Ovary (tissue), 9 donors: Measurements from ENCODE around the gene CTCFL. TPM values are rescaled to one million over a fixed set of nuclear protein-coding genes. Genes with fewer than 3 reads are reported as not detected.

Experiments
- DNase-seq, 5 donors: peaks; one replicate each; pipeline ENCODE4 v3.0.0-alpha.2; 2019 to 2020
- H3K27ac ChIP-seq, 2 donors: fragments of 200-600 bp; one replicate each; pipeline versions ENCODE4 v1.5.1 to v1.8.0; 2019 to 2022
- H3K27me3 ChIP-seq: fragments of 200-600 bp; one replicate; pipeline ENCODE4 v1.8.0; 2022
- H3K36me3 ChIP-seq: fragments of 200-600 bp; sonication (generic); one replicate; pipeline ENCODE4 v1.5.1; 2019
- H3K4me1 ChIP-seq: one replicate; pipeline ENCODE4 v1.8.1; 2013; ENCODE audit warnings: mild to moderate bottlenecking, moderate library complexity; ENCODE audit not compliant: insufficient read depth
- H3K4me3 ChIP-seq: fragments of 200-600 bp; sonication (generic); one replicate; pipeline ENCODE4 v1.5.1; 2017
- H3K9me3 ChIP-seq, 2 donors: fragments of 200-600 bp in 1 of 2; sonication (generic) in 1 of 2; one replicate each; pipeline versions ENCODE4 v1.5.1 to v1.8.1; 2013 to 2019; ENCODE audit warnings: mild to moderate bottlenecking in 1 of 2, moderate library complexity in 1 of 2
- CTCF ChIP-seq, 3 donors: fragments of 450-650 bp in 2 of 3; fragments of 200-600 bp in 1 of 3; IDR thresholded peaks; one replicate each; pipeline versions ENCODE4 v1.5.1 to v1.8.0; 2016 to 2022; ENCODE audit warnings: antibody characterized with exemption in 3 of 3, mild to moderate bottlenecking in 1 of 3
- EP300 ChIP-seq: sonication (generic); formaldehyde crosslinking; IDR thresholded peaks from one replicate; pipeline ENCODE4 v1.6.1; 2017; ENCODE audit warnings: antibody characterized with exemption
- POLR2A ChIP-seq: fragments of 450-650 bp; IDR thresholded peaks from one replicate; pipeline ENCODE4 v1.6.1; 2017; ENCODE audit warnings: antibody characterized with exemption, mild to moderate bottlenecking, moderate library complexity
- WGBS, 3 donors: extraction: QIAGEN DNeasy Blood & Tissue Kit in 1 of 3; methylation state at CpG; one replicate each; pipeline versions ENCODE4 v1.1.5 to v1.1.7; 2013 to 2017; 5-methylcytosine and 5-hydroxymethylcytosine counted together
- intact Hi-C, 4 donors: fragments of 100-400 bp; cut with DNase I; formaldehyde crosslinking; loops; one replicate each; pipeline versions ENCODE4 v1.11.0 to v1.15.1; 2022 to 2023
- polyA plus RNA-seq, 2 donors: library from polyadenylated mRNA; stranded (reverse); fragments of 200-250 nt in 1 of 2; fragments of 350-450 nt in 1 of 2; fragmentation: Illumina TruSeq in 1 of 2; extraction: RNeasy Lipid Tissue Mini Kit (QIAGEN cat#74804) in 1 of 2; gene quantifications; one replicate each; pipeline ENCODE4 v1.2.3, GENCODE V29; 2013 to 2014
- total RNA-seq, 7 donors: library from RNA; depleted of rRNA in 2 of 7; stranded (reverse); fragments of >200 nt in 2 of 7; fragmentation: NEBNext Ultra II Directional in 3 of 7; extraction: Animal tissue kit (Norgen Biotek cat#: 25700) in 3 of 7; gene quantifications; one replicate each; pipeline versions ENCODE4 v1.1.0 to v1.2.4, GENCODE V29; 2016 to 2023
- donor health status: DM: no; HTN: no; CAD: no; lungs with moderate emphysema.
- donor health status: DM: no; HTN: no; CAD: no.
- donor health status: Bipolar disorder and iron deficiency.
- donor health status: DM: yes; HTN: yes; CAD: no.
- donor health status: DM: no; HTN: no; CAD: no.
- donor health status: DM: yes; HTN: yes; CAD: no.

The CTCFL gene
- total and polyA plus RNA-seq, 9 donors = 0.01 to 0.92 (median 0.17) TPM; not detected in 5

DNA sequence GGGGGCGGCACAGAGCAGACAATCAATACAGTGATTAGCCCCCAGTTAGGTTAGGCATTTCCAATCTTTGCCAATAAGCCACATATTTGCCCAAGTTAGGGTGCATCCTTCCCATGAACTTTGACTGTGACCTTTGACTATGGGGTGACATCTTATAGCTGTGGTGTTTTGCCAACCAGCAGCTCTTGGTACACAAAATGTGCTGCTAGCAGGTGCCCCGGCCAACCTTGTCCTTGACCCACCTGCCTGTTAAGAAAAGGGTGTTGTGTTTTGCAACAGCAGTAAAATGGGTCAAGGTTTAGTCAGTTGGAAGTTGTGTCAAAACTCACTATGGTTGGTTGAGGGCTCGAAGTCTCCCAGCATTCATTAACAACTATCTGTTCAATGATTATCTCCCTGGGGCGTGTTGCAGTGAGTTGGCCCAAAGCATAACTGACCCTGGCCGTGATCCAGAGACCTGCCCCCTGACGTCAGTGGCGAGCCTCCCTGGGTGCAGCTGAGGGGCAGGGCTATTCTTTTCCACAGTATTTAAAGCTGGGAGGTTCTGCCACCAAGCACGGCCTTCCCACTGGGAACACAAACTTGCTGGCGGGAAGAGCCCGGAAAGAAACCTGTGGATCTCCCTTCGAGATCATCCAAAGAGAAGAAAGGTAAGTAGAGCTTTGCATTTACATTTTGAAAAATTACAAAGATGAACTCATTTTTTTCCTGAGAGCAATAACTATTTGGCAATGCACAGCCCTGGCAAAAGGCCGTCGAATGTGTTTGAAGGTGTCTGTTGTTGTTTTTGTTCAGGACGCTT is 35.8 kb upstream of the CTCFL start, which contains the start of gene PCK1:
PCK1 (plus strand) TSS at position 557 of the 802 bp plus-strand sequence. CDS start 302 bp downstream, outside the sequence.
- peak; percentile 53 to 83 (median 72) for DNase-seq

GRCh38 chr20:57559658-57560553 is 35.0 kb upstream of the CTCFL start:
- TF ChIP-seq CTCF (IDR thresholded peaks at IDR 0.05) = no peak

More for the DNA sequence above, 35.8 kb upstream of the CTCFL start, which contains the start of gene PCK1:
- H3K36me3 ChIP-seq = no peaks in the 10 kb centered on the region
- peak within 1 kb of the TSS; percentile 20 for H3K4me3 ChIP-seq
- no peaks in the 10 kb centered on the region for H3K27me3 ChIP-seq
- H3K9me3 ChIP-seq = no peaks in the 10 kb centered on the region
- TF ChIP-seq EP300 = no peak
- TF ChIP-seq POLR2A = no peak
- TF ChIP-seq CTCF (IDR thresholded peaks at IDR 0.05) = no peak
- H3K27ac ChIP-seq = no peak within 1 kb of the TSS
- WGBS, 3 donors = 27 to 31% (median 28%) methylated on average over 14 of the region's 14 CpGs
- intact Hi-C loops = no loop called here
- peaks cover 5% of the 10 kb centered on the region for H3K4me1 ChIP-seq

DNA sequence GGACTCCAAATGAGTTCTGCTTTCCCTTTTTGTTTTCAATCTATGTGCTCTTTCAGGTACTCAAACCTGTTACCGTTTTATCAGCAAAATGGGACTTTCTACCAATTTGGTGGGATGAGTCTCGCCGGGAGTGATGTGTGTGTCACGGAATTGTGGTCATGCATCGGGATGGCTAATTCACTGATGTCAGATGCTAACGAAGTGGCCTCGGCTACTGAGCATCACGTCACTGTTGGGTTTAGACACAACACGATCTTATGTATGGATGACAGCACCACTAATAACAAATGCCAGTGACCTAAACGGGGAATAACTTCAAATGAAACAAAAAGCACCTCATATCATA is 34.3 kb upstream of the CTCFL start:
- no peak for DNase-seq
- H3K27me3 ChIP-seq = no peaks in the 10 kb centered on the region
- intact Hi-C loops = no loop called here
- WGBS, 3 donors = 84 to 91% (median 85%) methylated on average over 10 of the region's 10 CpGs
- peaks cover 5% of the 10 kb centered on the region for H3K4me1 ChIP-seq
- H3K36me3 ChIP-seq = no peaks in the 10 kb centered on the region
- H3K27ac ChIP-seq = no peak overlapping the region
- TF ChIP-seq EP300 = no peak
- no peak for TF ChIP-seq CTCF (IDR thresholded peaks at IDR 0.05)
- TF ChIP-seq POLR2A = no peak
- H3K9me3 ChIP-seq = no peaks in the 10 kb centered on the region
- H3K4me3 ChIP-seq = no peak overlapping the region

More at GRCh38 chr20:57559658-57560553, 35.0 kb upstream of the CTCFL start:
- Histone ChIP-seq H3K27me3 (no peaks in the 10 kb centered on the region), H3K4me3 (no peak overlapping the region), H3K27ac (no peak overlapping the region), H3K9me3 (no peaks in the 10 kb centered on the region), H3K4me1 (peaks cover 5% of the 10 kb centered on the region), H3K36me3 (no peaks in the 10 kb centered on the region)
- intact Hi-C loops = no loop called here
- WGBS, 3 donors = 59 to 71% (median 69%) methylated on average over 8 of the region's 8 CpGs
- DNase-seq = no peak

DNA sequence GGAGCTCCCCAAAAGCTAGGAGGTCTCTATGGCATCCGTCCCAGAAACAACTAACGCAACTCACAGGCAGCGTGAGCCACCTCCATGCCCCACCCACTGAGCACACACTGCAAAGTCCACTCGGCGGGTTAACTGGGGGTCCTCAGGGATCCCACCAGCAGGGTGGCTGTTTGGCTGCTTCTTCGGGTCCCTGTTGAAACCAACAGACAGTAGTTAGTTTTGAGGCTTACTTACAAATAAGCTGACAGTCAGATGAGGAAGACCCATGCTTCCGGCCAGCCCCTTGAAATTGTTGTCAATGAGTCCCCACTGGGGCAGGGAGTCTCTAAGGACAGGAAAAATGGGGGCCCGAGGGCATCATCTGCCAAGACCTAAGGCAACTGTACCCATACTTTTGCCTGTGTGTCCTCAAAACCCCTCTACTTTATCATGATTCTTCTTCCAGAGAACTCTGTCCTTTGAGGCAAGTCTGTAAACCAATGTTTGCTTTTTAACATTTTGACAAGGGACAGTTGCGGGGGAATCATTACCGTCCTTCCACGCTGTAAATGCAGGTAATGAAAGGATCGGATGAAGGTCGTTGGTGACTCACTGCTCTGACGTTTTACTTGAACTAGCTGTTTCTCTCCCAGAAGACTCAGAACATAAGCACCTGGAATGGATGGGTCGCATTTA is 33.8 kb upstream of the CTCFL start:
- H3K4me3 ChIP-seq = no peak overlapping the region
- no peak for TF ChIP-seq EP300
- TF ChIP-seq CTCF (IDR thresholded peaks at IDR 0.05) = no peak
- TF ChIP-seq POLR2A = no peak
- intact Hi-C loops = no loop called here
- no peak overlapping the region for H3K27ac ChIP-seq
- H3K4me1 ChIP-seq = peaks cover 5% of the 10 kb centered on the region
- H3K9me3 ChIP-seq = no peaks in the 10 kb centered on the region
- WGBS, 3 donors = 45 to 61% (median 50%) methylated on average over 15 of the region's 15 CpGs
- H3K36me3 ChIP-seq = no peaks in the 10 kb centered on the region
- no peaks in the 10 kb centered on the region for H3K27me3 ChIP-seq
- no peak for DNase-seq
